ENCODE data around the gene SDF4.

The SDF4 gene

GRCh38 chr1:1231400-1232207 is at the start of gene SDF4:
SDF4 (minus strand) TSS chr1:1232001; CDS start chr1:1228772, 3,229 bp downstream.
- DNase-seq (ENCODE audit: low spot score): peak; percentile 97

GRCh38 chr1:1280782-1281481 is 49.1 kb upstream of the SDF4 start:
- no peak for DNase-seq (ENCODE audit: low spot score)

- DNase-seq (ENCODE audit: low spot score): no peak
Observed at GRCh38 chr1:1279028-1279427, 47.2 kb upstream of the SDF4 start.

- no peak for DNase-seq (ENCODE audit: low spot score)
Observed at GRCh38 chr1:1278620-1279019, 46.8 kb upstream of the SDF4 start.

GRCh38 chr1:1275836-1276235 is 44.0 kb upstream of the SDF4 start:
- DNase-seq (ENCODE audit: low spot score): no peak

GRCh38 chr1:1274931-1275431 is 43.2 kb upstream of the SDF4 start:
- DNase-seq (ENCODE audit: low spot score): no peak

- no peak for DNase-seq (ENCODE audit: low spot score)
Observed at GRCh38 chr1:1274299-1274930, 42.6 kb upstream of the SDF4 start.

GRCh38 chr1:1273512-1274298 is 41.9 kb upstream of the SDF4 start, which contains the start of gene UBE2J2:
UBE2J2 (minus strand) TSS chr1:1273854; CDS start chr1:1267992, 5,862 bp downstream.
- DNase-seq (ENCODE audit: low spot score): peak; percentile 93

GRCh38 chr1:1273209-1273511 is 41.4 kb upstream of the SDF4 start:
- no peak for DNase-seq (ENCODE audit: low spot score)

- peak; percentile 43 for DNase-seq (ENCODE audit: low spot score)
Observed at GRCh38 chr1:1272341-1273208, 40.8 kb upstream of the SDF4 start.

GRCh38 chr1:1270813-1271212 is 39.0 kb upstream of the SDF4 start:
- no peak for DNase-seq (ENCODE audit: low spot score)

- no peak for DNase-seq (ENCODE audit: low spot score)
Observed at GRCh38 chr1:1268284-1268682, 36.5 kb upstream of the SDF4 start.

GRCh38 chr1:1267488-1268283 is 35.9 kb upstream of the SDF4 start:
- no peak for DNase-seq (ENCODE audit: low spot score)

GRCh38 chr1:1264868-1265272 is 33.1 kb upstream of the SDF4 start:
- DNase-seq (ENCODE audit: low spot score): no peak

GRCh38 chr1:1264026-1264425 is 32.2 kb upstream of the SDF4 start:
- no peak for DNase-seq (ENCODE audit: low spot score)

GRCh38 chr1:1262758-1263157 is 31.0 kb upstream of the SDF4 start:
- DNase-seq (ENCODE audit: low spot score): no peak

- no peak for DNase-seq (ENCODE audit: low spot score)
Observed at GRCh38 chr1:1262071-1262470, 30.3 kb upstream of the SDF4 start.

GRCh38 chr1:1260843-1261560 is 29.2 kb upstream of the SDF4 start:
- DNase-seq (ENCODE audit: low spot score): no peak

GRCh38 chr1:1259951-1260600 is 28.3 kb upstream of the SDF4 start:
- no peak for DNase-seq (ENCODE audit: low spot score)
